Cardiac septum (tissue), 1 donor: ENCODE data around the gene STAT3. TPM values are rescaled to one million over a fixed set of nuclear protein-coding genes. Genes with fewer than 3 reads are reported as not detected.
"Not testable (repeated sequence)": the region's sequence is repeated elsewhere in the genome, so short reads cannot be mapped to it uniquely, and the experiment has no call there.

Experiments used
- DNase-seq: peaks from one replicate; pipeline ENCODE4 v3.0.0-alpha.2; 2020; ENCODE audit warnings: low spot score
- intact Hi-C: fragments of 100-400 bp; cut with DNase I; formaldehyde crosslinking; loops from one replicate; pipeline ENCODE4 v1.14.0; 2022
- total RNA-seq: library from RNA; stranded (reverse); fragmentation: NEBNext Ultra II Directional; extraction: Animal tissue kit (Norgen Biotek cat#: 25700); gene quantifications from one replicate; pipeline ENCODE4 v1.2.1, GENCODE V29; 2021
- donor health status: DM: no; HTN: no; CAD: no.

The STAT3 gene
- total RNA-seq, 1 donor from 2014 or later: 159 TPM

DNA sequence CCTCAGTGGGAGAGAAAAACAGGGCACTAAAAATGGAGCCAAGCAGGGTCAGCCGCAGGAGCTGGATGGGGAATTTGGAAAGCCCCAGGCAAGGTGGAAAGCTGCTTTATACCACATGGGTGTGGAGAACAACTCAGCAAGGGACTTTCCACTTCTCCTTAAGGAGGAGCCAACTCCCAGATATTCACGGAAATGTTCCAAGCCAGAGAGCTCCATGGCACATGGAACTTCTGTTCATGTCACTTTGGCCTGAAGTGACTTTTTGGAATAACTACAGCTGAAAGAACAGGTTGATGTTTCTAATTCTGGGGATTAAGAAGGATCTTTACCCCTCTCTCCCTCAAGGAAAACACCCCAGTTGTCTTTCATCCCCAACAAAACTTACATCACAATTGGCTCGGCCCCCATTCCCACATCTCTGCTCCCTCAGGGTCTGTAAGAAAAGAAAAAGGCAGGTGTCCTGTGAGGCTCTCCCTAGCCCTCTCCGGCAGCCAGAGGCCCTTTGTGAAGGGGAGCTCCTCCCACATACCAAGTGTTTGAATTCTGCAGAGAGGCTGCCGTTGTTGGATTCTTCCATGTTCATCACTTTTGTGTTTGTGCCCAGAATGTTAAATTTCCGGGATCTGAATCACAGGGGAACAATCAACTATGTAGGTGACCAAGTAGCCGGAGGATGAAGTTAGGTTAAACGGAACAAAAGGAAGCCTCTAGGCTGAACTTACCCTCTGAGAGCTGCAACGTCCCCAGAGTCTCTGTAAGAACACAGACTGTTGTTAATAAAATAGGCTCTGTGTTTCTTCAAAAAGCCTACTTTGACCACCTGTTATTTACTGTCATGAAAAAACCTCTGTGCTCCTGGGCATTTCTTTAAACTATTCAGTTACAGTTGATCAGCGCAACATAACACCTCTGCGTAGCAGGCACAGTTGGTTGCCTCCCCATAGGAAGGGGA lies 58.9 kb downstream of the STAT3 start:
- DNase-seq: no peak
- intact Hi-C loops: no loop called here

DNA sequence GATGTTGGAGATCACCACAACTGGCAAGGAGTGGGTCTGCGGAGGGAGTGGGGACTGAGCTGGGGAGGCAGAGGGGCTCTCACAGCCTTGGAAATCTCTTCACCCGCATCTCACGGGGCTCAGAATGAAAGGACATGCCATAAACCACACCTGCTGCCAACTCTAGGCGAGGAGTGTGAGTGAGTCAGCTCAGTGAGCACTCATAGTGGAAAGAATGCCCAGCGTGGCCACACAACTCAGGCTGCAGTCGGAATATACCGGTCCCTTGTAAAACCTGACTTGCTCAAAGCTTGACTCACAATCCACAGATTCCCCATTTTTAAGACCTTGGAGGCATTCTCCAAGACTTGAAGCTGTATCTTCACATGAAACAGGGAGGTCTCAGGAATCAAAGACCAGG lies 63.2 kb downstream of the STAT3 start:
- intact Hi-C loops: no loop called here
- no peak for DNase-seq

DNA sequence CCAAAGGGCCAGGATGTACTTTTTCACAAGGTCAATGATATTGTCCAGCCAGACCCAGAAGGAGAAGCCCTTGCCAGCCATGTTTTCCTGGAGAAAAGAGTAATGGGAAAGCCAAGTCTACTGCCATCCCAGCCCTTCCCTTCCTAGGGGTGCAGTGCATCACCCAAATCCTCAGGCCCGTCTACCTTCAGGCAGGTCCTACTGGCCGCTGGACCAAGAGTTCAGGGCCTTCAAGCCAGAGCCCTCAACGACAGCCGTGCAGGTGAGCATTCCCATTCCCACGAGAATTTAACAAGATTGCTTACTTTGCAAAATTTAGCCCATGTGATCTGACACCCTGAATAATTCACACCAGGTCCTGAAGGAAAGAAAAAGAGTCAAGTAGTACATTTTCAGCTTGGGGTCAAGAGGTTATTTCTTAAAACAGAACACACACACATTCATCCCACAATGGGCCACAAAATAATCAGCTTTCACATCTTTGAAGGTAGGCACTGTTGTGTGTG lies 64.9 kb downstream of the STAT3 start:
- intact Hi-C loops: loop anchor here (2.0 kb wide), 2 partner anchors 83 to 195 kb away; no protein-coding TSS in a partner anchor
- no peak for DNase-seq

DNA sequence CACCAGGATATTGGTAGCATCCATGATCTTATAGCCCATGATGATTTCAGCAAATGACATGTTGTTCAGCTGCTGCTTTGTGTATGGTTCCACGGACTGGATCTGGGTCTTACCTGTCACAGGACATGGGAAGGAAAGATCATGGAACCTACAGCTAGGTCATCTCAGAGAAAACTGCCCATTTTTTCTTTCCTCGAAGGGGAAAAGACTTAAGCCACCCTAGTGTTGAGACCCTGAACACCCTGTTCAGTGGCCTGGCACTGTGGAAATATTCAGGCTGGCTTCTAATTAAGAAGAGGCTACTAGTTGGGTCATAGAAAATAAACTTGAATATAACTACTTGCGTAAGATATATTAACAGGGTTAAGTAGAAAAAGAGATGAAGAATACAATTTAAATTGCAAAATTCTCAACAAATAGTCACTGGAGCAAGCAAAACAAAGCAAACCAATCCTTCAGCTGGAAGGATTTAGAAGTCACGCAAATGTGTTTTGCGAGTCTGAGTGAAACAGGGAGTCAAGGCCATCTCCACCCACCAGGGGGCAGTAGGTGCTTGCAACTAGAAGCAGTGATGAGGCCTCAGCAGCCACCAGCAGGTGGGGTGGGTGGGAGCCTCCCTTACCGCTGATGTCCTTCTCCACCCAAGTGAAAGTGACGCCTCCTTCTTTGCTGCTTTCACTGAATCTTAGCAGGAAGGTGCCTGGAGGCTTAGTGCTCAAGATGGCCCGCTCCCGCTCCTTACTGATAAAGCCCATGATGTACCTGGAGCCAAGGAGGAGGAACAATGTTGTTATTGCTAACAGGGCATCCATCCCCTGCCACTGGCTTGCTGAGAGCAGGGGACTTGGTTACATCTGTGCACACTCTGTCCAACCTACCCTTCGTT lies 65.6 kb downstream of the STAT3 start:
- intact Hi-C loops: loop anchor here (2.0 kb wide), 2 partner anchors 84 to 196 kb away; no protein-coding TSS in a partner anchor

DNA sequence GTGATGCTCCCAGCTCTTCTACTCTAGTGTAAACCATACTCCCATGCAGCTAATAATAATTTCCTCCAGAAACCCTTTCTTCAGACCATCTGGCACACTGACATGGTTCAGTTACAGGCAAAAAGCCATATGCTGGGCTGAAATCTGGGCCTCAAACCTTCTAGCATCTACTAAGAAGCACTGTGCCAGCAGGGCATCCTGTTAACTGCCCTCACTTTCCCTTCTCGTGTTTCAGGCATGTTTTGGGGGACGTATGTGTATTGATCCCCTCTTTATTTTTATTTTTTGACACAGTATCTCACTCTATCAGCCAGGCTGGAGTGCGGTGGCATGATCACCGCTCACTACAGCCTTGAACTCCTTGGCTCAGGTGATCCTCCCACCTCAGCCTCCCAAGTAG lies 66.7 kb downstream of the STAT3 start:
- intact Hi-C loops: no loop called here

More for the DNA sequence above, 65.6 kb downstream of the STAT3 start:
- DNase-seq: peak; percentile 95

DNA sequence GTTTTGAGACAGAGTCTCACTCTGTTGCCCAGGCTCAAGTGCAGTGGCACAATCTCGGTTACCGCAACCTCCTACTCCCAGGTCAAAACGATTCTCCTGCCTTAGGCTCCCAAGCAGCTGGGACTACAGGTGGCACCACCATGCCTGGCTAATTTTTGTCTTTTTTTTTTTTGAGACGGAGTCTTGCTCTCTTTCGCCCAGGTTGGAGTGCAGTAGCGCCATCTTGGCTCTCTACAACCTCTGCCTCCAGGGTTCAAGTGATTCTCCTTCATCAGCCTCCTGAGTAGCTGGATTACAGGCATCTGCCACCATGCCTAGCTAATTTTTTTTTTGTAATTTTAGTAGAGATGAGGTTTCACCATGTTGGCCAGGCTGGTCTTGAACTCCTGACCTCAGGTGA lies 70.3 kb downstream of the STAT3 start:
- intact Hi-C loops, DNase-seq: not testable (repeated sequence)

More for the DNA sequence above, 66.7 kb downstream of the STAT3 start:
- no peak for DNase-seq

DNA sequence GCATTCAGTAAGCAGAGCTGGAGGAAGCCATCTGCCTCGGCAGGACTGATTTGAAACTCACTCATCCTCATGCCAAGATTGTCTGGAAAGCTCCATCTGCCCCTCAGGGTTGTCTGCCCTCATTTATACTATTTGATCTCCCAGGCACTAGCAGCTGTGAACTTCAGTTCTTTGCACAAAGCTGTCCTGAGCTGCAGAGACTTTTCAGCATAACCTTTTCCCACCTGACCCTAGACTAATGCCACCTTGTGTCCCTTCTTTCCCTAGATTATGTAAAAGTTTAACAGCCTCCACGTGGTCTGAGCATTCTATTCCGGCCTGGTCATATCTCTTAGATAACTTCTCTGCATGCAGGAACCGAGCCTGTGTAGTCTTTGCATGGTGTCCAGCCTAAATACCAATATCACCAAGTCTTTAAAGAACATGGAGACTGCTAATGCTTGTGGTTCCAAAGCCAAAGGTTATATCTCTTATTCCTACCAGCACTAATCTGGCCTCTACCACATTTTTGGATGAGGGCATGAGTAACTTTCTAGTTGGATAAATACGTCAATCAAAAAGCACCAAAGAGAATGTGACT lies 70.9 kb downstream of the STAT3 start:
- intact Hi-C loops: no loop called here
- no peak for DNase-seq

DNA sequence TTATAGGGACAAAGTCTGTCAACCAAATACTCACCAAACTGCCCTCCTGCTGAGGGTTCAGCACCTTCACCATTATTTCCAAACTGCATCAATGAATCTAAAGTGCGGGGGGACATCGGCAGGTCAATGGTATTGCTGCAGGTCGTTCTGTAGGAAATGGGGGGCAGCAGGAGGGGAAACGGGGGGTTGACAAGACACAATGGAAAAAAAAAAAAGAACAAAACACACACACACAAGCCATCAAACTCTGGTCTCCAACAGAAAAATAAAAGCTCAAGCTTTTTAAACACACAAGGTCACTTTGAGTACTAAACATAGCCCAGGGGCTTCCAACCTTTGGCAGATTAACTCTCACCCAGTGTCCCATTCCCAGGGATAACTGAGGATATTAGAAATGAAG lies 71.5 kb downstream of the STAT3 start:
- intact Hi-C loops: no loop called here
- no peak for DNase-seq

DNA sequence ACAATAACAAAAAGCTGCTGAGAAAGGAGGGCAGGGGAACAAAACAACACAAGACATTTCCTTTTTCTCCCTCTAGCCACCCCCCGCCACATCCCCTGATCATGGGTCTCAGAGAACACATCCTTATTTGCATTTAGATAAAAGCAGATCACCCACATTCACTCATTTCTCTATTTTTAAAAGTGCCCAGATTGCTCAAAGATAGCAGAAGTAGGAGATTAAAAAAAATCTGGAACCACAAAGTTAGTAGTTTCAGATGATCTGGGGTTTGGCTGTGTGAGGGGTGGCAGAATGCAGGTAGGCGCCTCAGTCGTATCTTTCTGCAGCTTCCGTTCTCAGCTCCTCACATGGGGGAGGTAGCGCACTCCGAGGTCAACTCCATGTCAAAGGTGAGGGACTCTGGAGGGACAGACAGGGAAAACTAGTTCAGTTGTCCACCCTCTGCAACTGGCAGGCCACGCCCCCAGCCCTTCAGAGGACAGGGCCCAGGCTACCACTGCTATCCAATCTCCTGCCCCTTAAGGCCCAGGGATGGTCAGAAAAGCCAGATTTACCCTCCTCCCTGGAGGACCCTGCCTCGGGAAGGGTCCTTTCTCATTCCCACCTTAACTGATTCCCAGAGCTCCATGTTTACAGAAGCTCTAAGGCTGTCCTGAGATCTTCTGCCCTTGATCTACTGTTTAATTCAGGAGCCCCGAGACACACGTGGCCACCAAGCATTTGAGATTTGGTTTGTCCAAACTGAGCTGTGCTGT lies 72.7 kb downstream of the STAT3 start:
- DNase-seq: no peak
- intact Hi-C loops: no loop called here

DNA sequence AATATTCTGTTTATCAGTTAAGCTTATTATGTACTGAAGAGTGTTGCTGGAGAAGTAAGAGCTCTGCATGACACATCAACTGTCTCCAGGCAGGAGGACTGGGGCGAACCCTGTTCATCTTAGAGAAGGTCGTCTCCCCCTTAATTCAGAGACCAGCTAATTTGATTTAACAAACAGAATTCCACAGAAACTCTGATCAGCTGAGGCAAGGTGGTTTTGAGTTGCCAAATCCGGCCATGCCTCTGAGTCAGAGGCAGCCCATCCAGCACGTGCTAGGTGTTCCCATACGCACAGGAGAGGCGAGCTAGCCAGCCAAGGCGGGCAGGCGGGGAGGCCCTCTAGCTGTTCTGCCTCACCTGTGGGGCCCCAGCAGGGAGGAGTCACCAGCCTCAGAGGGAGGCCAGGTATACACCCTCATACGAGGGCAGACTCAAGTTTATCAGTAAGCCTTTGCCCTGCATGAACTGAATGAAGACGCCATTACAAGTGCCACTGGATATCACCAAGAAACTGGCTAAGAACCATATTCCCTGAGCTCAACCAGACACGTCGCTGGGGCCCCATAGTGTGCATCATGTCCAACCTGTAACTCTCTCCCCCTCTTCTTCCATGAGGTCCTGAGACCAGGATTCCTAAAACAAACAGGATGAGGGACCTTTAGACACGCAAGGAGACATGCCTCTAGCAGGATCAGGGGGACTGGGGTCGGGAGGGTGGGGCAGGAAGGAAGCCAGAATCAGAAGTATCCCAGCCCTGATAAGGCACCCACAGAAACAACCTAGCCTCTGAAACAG lies 74.3 kb downstream of the STAT3 start:
- DNase-seq: no peak
- intact Hi-C loops: no loop called here

DNA sequence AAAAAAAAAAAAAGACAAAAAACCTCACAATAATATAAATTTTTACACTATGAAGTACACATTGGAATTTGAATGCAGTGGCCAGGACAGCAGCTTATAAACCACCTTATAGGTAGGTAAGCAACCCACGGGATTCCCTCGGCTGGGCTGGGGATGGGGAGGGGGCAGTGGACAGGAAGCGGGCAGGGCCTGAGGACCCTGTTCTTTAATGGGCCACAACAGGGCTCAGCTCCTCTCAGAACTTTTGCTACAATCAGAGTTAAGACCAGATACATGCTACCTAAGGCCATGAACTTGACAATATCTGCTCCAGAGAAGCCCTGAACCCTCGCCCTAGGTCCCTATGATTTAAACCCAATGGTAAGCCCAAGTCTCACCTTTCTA lies 74.9 kb downstream of the STAT3 start:
- no peak for DNase-seq
- intact Hi-C loops: no loop called here

DNA sequence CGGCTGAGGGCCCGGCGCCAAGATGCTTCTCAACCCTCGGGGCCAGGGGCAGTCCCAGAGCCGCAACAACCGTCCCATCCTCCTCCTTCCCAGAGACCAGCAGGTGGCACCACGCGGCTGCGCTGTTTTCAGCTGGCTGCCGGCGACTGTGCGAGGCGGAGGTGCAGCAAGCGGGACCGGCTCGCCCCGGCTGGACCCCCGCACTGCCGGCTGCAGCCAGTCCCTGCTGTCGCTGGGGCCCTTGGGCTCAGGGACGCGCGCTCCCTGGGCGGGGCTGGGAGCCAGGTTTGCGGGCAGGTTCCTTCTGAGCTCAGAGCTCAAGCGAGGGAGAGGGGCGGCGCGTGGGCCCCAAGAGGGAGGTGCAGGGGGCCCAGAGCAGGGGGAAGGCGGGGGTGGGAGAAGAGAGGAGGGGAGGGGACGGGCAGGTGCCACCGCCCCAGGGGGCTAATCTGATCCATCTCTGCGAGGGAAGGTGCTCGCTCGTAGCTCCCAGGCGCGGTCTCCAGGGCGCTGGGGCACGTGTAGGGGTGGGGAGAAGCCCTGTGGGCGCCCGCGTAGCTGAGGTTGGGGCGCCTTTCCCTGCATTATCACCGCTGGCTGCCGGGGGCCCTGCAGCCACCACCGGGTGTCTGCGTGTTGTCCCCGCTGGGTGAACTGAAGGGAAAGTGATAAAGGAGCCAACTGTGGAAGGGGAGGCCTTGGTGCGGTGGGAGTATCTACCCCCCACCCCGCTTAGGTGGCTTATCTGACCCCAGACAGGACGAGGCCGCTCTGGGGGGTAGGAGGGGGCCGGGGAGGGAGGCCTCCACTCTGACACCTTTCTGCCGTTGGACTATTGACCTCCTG lies 75.7 kb downstream of the STAT3 start:
- DNase-seq: peak; percentile 91
- intact Hi-C loops: no loop called here

DNA sequence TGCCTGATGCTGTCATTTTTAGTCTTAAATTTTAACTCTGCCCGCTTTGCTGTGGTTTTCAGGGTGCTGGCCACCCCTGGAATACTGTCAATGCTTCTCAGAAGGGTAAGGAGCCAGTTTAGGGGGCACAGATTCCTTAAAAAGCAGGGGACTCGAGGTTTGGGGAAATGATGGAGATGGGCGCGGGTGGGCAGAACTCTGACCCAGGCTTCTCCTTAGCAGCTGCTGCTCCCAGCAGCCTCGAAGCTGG lies 76.3 kb downstream of the STAT3 start:
- intact Hi-C loops: no loop called here
- DNase-seq: no peak

DNA sequence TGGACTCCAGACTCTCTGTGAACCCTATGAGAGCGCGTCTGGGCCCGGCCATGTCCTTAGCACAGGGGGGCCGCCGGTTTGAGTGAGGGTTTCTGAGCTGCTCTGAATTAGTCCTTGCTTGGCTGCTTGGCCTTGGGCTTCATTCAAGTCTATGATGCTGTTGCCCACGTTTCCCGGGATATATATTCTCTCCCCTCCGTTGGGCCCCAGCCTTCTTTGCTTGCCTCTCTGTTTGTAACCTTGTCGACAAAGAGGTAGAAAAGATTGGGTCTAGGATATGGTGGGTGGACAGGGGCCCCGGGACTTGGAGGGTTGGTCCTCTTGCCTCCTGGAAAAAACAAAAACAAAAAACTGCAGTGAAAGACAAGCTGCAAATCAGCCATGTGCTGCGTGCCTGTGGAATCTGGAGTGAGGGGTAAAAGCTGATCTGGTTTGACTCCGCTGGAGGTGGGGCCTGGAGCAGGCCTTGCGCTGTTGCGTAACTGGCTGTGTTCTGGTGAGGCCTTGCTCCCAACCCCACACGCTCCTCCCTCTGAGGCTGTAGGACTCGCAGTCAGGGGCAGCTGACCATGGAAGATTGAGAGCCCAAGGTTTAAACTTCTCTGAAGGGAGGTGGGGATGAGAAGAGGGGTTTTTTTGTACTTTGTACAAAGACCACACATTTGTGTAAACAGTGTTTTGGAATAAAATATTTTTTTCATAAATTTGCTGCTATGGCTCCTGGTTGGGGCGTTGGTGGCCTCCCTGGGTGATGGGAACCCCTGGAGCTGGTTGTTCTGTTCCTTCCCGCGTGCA lies 76.8 kb downstream of the STAT3 start:
- peak; percentile 91 for DNase-seq
- intact Hi-C loops: no loop called here

DNA sequence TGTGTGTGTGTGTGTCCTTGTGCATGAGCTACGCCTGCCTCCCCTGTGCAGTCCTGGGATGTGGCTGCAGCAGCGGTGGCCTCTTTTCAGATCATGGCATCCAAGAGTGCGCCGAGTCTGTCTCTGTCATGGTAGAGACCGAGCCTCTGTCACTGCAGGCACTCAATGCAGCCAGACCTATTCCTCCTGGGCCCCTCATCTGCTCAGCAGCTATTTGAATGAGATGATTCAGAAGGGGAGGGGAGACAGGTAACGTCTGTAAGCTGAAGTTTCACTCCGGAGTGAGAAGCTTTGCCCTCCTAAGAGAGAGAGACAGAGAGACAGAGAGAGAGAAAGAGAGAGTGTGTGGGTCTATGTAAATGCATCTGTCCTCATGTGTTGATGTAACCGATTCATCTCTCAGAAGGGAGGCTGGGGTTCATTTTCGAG lies 77.4 kb downstream of the STAT3 start:
- no peak for DNase-seq
- intact Hi-C loops: no loop called here

DNA sequence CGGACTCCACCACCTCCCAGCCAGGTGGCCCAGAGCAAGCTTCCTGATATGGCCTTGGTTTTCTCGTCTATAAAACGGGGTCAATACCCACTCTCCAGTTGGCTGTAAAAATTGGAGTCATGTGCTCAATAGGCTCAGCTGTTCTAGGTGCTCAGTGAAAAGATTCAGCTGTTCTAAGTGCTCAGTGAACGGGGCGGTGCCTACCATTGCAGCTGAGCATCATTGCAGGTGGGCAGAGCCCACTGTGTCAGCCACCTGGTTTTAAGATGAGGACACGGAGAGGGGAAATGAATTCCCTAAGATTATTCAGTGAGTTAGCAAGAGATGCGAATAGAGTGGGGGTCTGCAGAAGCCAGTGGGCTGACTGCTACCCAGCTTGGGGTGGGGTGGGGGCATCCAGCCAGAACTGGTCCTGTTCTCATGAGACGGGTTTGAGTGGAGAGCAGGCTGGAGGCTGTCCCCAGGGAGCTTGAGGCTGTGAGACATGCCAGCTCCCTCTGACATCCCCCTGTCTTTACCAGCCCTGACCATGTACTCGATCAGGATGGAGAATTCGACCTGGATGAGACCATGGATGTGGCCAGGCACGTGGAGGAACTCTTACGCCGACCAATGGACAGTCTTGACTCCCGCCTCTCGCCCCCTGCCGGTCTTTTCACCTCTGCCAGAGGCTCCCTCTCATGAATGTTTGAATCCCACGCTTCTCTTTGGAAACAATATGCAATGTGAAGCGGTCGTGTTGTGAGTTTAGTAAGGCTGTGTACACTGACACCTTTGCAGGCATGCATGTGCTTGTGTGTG lies 78.1 kb downstream of the STAT3 start:
- no peak for DNase-seq
- intact Hi-C loops: no loop called here
